DMS 273 (cell line): Measurements from ENCODE around the gene DGCR2.

ENCODE experiments used
- DNase-seq: peaks from one replicate; lab custom pipeline; 2025; ENCODE audit not compliant: unreplicated experiment; lab: John Stamatoyannopoulos, UW

The DGCR2 gene

GRCh38 chr22:19147195-19147780 lies 25.1 kb upstream of the DGCR2 start:
- peak; percentile 38 for DNase-seq

GRCh38 chr22:19146215-19146968 lies 24.2 kb upstream of the DGCR2 start:
- peak; percentile 18 for DNase-seq

GRCh38 chr22:19143967-19144400 lies 21.8 kb upstream of the DGCR2 start:
- DNase-seq = no peak

GRCh38 chr22:19143212-19143611 lies 21.0 kb upstream of the DGCR2 start:
- no peak for DNase-seq

- DNase-seq = no peak
Observed at GRCh38 chr22:19142394-19142793, 20.2 kb upstream of the DGCR2 start.

GRCh38 chr22:19139974-19140373 lies 17.8 kb upstream of the DGCR2 start:
- DNase-seq = no peak

- DNase-seq = no peak
Observed at GRCh38 chr22:19139001-19139356, 16.8 kb upstream of the DGCR2 start.

GRCh38 chr22:19138217-19139000 lies 16.2 kb upstream of the DGCR2 start:
- no peak for DNase-seq

GRCh38 chr22:19137384-19138216 lies 15.4 kb upstream of the DGCR2 start:
- no peak for DNase-seq

- no peak for DNase-seq
Observed at GRCh38 chr22:19136915-19137314, 14.7 kb upstream of the DGCR2 start.

- no peak for DNase-seq
Observed at GRCh38 chr22:19134874-19135273, 12.7 kb upstream of the DGCR2 start.

- DNase-seq = no peak
Observed at GRCh38 chr22:19134176-19134831, 12.1 kb upstream of the DGCR2 start.

GRCh38 chr22:19133561-19133960 lies 11.3 kb upstream of the DGCR2 start:
- no peak for DNase-seq

GRCh38 chr22:19132693-19133400 lies 10.6 kb upstream of the DGCR2 start:
- DNase-seq = no peak

GRCh38 chr22:19132153-19132552 lies 9.9 kb upstream of the DGCR2 start:
- DNase-seq = no peak

- no peak for DNase-seq
Observed at GRCh38 chr22:19131685-19132015, 9.4 kb upstream of the DGCR2 start.

- DNase-seq = no peak
Observed at GRCh38 chr22:19130959-19131684, 8.9 kb upstream of the DGCR2 start, which contains the start of gene TSSK2. TSS of gene TSSK2 (plus strand) at chr22:19131308. CDS start at chr22:19131400, 92 bp downstream.

- DNase-seq = no peak
Observed at GRCh38 chr22:19129871-19130270, 7.7 kb upstream of the DGCR2 start.

- DNase-seq = no peak
Observed at GRCh38 chr22:19128946-19129727, 6.9 kb upstream of the DGCR2 start.
